Osteocyte (in vitro differentiated cells): ENCODE data around the gene FKBP11. TPM values are rescaled to one million over a fixed set of nuclear protein-coding genes. Genes with fewer than 3 reads are reported as not detected.

Experiments
- DNase-seq: peaks from one replicate; pipeline ENCODE4 v3.0.0; 2021; ENCODE audit warnings: mixed read lengths; ENCODE audit not compliant: unreplicated experiment; ENCODE audit errors: extremely low spot score
- H3K27ac Mint-ChIP-seq: one replicate; pipeline ENCODE4 v1.8.0; 2021; ENCODE audit warnings: mild to moderate bottlenecking, mixed read lengths; ENCODE audit not compliant: unreplicated experiment
- H3K27me3 Mint-ChIP-seq: one replicate; pipeline ENCODE4 v1.8.0; 2021; ENCODE audit warnings: mixed read lengths; ENCODE audit not compliant: unreplicated experiment
- H3K36me3 Mint-ChIP-seq: one replicate; pipeline ENCODE4 v1.8.0; 2021; ENCODE audit warnings: mixed read lengths; ENCODE audit not compliant: unreplicated experiment
- H3K4me1 Mint-ChIP-seq: one replicate; pipeline ENCODE4 v1.8.0; 2021; ENCODE audit warnings: mixed read lengths; ENCODE audit not compliant: unreplicated experiment
- H3K4me3 Mint-ChIP-seq: one replicate; pipeline ENCODE4 v1.8.0; 2021; ENCODE audit warnings: mild to moderate bottlenecking, moderate library complexity, mixed read lengths; ENCODE audit not compliant: unreplicated experiment
- H3K9me3 Mint-ChIP-seq: one replicate; pipeline ENCODE4 v1.8.0; 2021; ENCODE audit warnings: mixed read lengths; ENCODE audit not compliant: unreplicated experiment
- total RNA-seq: library from RNA; stranded (reverse); gene quantifications from 2 replicates; pipeline ENCODE4 v1.2.1, GENCODE V29; 2021
- TF ChIP-seq, protein P1 (sequence below): fragments of 200-600 bp; sonication (generic); IDR thresholded peaks from 2 replicates; pipeline ENCODE4 v1.5.0; 2021; ENCODE audit warnings: antibody characterized with exemption, mild to moderate bottlenecking, moderate library complexity

Gene FKBP11
- total RNA-seq, 1 donor from 2014 or later = 16.4 TPM

DNA sequence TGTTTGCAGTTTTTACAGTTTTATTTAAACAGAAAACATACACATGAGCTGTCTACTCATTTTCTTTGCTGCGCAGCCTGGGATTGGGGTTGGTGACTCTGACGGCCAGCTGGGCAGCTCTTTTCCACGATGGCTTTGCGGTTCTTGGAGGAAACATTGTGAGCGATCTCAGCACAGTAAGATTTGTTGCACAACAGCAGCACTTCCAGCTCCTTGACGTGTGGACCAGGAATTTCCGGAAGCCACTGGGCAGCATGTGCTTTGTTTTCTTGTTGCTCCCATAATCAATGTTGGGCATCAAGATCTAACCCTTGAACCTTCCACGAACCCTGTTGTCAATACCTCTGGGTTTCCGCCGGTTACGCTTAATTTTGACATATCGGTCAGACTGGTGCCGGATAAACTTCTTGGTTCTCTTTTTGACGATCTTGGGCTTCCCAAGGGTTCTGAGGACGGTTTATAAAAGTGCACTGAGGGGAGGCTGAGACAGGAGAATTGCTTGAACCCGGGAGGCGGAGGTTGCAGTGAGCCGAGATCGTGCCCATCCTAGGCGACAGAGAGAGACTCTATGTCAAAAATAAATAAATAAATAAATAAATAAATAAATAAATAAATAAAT, 21.8 kb downstream of the FKBP11 start:
- DNase-seq = no peak
- peak overlapping the region; percentile 6 for H3K4me3 Mint-ChIP-seq
- TF ChIP-seq, protein P1, sequence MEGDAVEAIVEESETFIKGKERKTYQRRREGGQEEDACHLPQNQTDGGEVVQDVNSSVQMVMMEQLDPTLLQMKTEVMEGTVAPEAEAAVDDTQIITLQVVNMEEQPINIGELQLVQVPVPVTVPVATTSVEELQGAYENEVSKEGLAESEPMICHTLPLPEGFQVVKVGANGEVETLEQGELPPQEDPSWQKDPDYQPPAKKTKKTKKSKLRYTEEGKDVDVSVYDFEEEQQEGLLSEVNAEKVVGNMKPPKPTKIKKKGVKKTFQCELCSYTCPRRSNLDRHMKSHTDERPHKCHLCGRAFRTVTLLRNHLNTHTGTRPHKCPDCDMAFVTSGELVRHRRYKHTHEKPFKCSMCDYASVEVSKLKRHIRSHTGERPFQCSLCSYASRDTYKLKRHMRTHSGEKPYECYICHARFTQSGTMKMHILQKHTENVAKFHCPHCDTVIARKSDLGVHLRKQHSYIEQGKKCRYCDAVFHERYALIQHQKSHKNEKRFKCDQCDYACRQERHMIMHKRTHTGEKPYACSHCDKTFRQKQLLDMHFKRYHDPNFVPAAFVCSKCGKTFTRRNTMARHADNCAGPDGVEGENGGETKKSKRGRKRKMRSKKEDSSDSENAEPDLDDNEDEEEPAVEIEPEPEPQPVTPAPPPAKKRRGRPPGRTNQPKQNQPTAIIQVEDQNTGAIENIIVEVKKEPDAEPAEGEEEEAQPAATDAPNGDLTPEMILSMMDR = no peak
- H3K27me3 Mint-ChIP-seq = peaks cover 3% of the 10 kb centered on the region
- no peaks in the 10 kb centered on the region for H3K9me3 Mint-ChIP-seq
- no peaks in the 10 kb centered on the region for H3K36me3 Mint-ChIP-seq
- no peak overlapping the region for H3K27ac Mint-ChIP-seq
- peaks cover 5% of the 10 kb centered on the region for H3K4me1 Mint-ChIP-seq

DNA sequence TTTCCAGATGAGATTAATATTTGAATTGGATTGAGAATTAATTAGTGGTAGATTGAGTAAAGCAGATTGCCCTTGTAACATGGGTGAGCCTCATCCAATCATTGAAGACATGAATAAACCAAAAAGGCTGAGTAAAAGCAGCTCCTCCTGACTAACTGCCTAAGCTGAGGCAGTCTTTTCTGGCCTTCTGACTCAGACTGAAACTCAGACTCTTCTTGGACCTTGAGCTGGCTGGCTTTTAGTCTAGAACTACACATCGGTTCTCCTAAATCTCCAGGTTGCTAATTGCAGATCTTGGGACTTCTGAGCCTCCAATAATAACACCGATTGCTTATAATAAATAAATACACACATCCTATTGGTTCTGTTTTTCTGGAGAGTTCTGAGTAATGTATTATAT, 24.0 kb downstream of the FKBP11 start:
- Mint-ChIP-seq H3K27ac (no peak overlapping the region), H3K4me3 (no peak overlapping the region), H3K27me3 (peaks cover 14% of the 10 kb centered on the region), H3K36me3 (no peaks in the 10 kb centered on the region), H3K9me3 (no peaks in the 10 kb centered on the region), H3K4me1 (peaks cover 5% of the 10 kb centered on the region)
- DNase-seq = no peak
- TF ChIP-seq, protein P1 = no peak

DNA sequence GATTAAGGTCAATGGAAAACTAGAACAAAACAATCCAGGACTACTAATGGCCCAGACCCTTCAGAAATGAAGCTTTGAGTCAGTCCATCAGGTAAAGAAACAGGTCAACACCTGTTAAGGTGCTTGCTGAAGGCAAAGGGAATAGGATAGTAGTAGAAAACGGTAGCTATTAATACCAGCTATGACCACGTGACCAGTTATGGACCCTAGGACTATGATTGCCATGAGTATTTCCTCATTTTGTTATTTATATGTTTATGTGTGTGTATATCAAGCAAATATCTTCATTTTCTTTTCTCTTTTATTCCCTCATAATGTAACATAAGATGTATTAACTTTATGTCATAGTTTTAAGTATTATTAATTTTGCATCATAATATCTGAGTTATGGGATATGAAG, 25.6 kb downstream of the FKBP11 start:
- Mint-ChIP-seq H3K36me3 (no peaks in the 10 kb centered on the region), H3K4me1 (peaks cover 5% of the 10 kb centered on the region), H3K4me3 (no peak overlapping the region), H3K27me3 (peaks cover 14% of the 10 kb centered on the region), H3K9me3 (no peaks in the 10 kb centered on the region), H3K27ac (no peak overlapping the region)
- TF ChIP-seq, protein P1 = no peak
- DNase-seq = no peak

DNA sequence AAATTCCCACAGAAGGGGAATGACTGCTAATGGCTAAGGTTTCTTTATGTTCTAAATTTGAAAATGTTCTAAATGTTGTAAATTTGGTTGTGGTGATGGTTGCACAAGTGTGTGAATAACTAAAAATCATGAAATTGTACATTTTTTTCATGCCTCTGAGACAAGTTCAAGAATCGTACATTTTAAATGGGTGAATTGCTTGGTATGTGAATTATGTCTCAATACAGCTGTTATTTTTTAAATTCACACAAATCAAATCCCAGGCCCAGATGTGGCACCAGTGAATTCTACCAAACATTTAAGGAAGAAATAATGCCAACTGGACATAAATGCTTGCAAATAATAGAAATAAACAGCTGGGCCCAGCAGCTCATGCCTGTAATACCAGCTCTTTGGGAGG, 31.0 kb downstream of the FKBP11 start:
- DNase-seq = no peak
- Mint-ChIP-seq H3K27me3 (peaks cover 36% of the 10 kb centered on the region), H3K4me3 (no peak overlapping the region), H3K27ac (no peak overlapping the region), H3K4me1 (peaks cover 8% of the 10 kb centered on the region), H3K9me3 (no peaks in the 10 kb centered on the region), H3K36me3 (no peaks in the 10 kb centered on the region)
- TF ChIP-seq, protein P1 = no peak

DNA sequence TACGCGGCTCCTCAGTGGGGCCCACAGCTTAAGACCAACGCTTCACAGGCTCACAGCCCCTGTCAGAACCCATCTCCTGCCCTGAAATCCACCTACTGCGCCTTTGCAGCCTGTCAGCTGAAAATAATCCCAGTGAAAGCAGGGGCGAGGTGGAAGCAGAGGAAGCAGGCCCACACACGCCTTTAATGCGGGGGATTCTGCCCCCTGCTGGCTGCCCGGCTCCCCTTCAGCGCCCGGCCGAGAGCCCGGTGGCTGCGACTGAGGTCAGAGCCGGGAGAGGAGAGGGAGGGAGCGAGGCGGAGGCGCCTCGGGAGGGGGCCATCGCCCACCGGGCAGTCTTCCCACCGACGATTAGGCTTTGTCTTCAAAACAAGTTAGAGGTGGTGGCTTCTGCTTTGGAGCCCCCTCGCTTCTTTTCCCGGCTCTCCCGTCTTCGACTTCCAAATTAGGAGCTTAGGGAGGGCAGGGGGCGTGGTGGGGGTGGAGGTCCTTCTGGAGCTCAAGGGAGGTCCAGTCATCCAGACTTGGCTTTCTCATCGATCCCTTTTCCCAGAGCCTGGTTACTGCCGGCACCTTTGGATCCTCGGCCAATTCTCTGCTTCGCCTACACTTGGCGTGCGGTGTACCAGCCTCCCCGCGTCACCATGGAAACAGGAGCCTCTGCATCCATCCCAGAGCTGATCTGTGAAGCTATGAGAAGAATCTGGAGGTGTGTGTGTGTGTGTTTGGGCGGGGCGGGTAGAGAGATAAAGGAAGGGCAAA, 34.5 kb downstream of the FKBP11 start:
- peaks cover 8% of the 10 kb centered on the region for H3K4me1 Mint-ChIP-seq
- no peak overlapping the region for H3K27ac Mint-ChIP-seq
- no peaks in the 10 kb centered on the region for H3K36me3 Mint-ChIP-seq
- peak; percentile 94 for DNase-seq
- H3K4me3 Mint-ChIP-seq = peak overlapping the region; percentile 50
- TF ChIP-seq, protein P1 = peak; percentile 97
- peaks cover 23% of the 10 kb centered on the region for H3K27me3 Mint-ChIP-seq
- H3K9me3 Mint-ChIP-seq = no peaks in the 10 kb centered on the region
